HL-60 (cell line): Measurements from ENCODE around the gene ZFP90.

ENCODE experiments used
- DNase-seq, 2 experiments: peaks; one replicate each; pipeline ENCODE4 v3.0.0-alpha.2; 2010 to 2020; ENCODE audit warnings: low read depth in 1 of 2, low spot score in 1 of 2
- H3K27ac ChIP-seq: fragments of 250-450 bp; sonication (Bioruptor Pico); replicated peaks from 2 replicates; pipeline ENCODE4 v1.5.1; 2020; ENCODE audit warnings: mild to moderate bottlenecking, moderate library complexity
- H3K27me3 ChIP-seq: fragments of 250-450 bp; sonication (Bioruptor Pico); 2 replicates; pipeline ENCODE4 v1.5.1; 2021; ENCODE audit warnings: mild to moderate bottlenecking, moderate library complexity; ENCODE audit not compliant: insufficient read depth, poor library complexity, severe bottlenecking
- H3K4me3 ChIP-seq: replicated peaks from 2 replicates; pipeline ENCODE4 v1.5.1; 2011; ENCODE audit warnings: mild to moderate bottlenecking, control low read depth, low read length; ENCODE audit not compliant: insufficient read depth
- GABPA ChIP-seq: IDR thresholded peaks from 2 replicates; pipeline ENCODE4 v1.6.1; 2012; ENCODE audit warnings: low read depth
- POLR2AphosphoS5 ChIP-seq: IDR thresholded peaks from 2 replicates; pipeline ENCODE4 v1.6.1; 2012; ENCODE audit warnings: low read depth
- REST ChIP-seq: IDR thresholded peaks from 2 replicates; pipeline ENCODE4 v1.6.1; 2012; ENCODE audit warnings: low read depth; ENCODE audit not compliant: insufficient replicate concordance
- SPI1 ChIP-seq: IDR thresholded peaks from 2 replicates; pipeline ENCODE4 v1.6.1; 2012; ENCODE audit warnings: low read depth, mild to moderate bottlenecking, borderline replicate concordance
- long read RNA-seq: library from polyadenylated mRNA; unstranded; transcript quantifications from one replicate; pipeline ENCODE4 v2.0.0, GENCODE V29; 2020
- TF ChIP-seq, protein P1 (sequence below): IDR thresholded peaks from one replicate; pipeline ENCODE4 v1.5.1; 2011; ENCODE audit warnings: low read length, control low read depth, inconsistent platforms; ENCODE audit not compliant: insufficient read depth

ZFP90 gene
- long read RNA-seq, full-length matches to known transcripts = 18 of 33 reads
- long read RNA-seq, partial matches to known transcripts = 0 of 33 reads
- long read RNA-seq, other reads (novel, unspliced or antisense) = 15 of 33 reads

GRCh38 chr16:68538880-68539701 lies at the start of gene ZFP90:
TSS of gene ZFP90 (plus strand) at chr16:68539291. CDS start at chr16:68539793, 502 bp downstream.
- Histone ChIP-seq H3K27ac (peak within 1 kb of the TSS; percentile 75), H3K27me3 (no peaks in the 10 kb centered on the region), H3K4me3 (peak within 1 kb of the TSS; percentile 91)
- DNase-seq = peak; percentile 56 to 83
- TF ChIP-seq SPI1 (no peak), REST (peak; percentile 28), POLR2AphosphoS5 (peak; percentile 51; the same call in 1 of the 2 replicates)

- H3K4me3 ChIP-seq = no peak overlapping the region
- no peak for DNase-seq
- no peaks in the 10 kb centered on the region for H3K27me3 ChIP-seq
- no peak for TF ChIP-seq REST
- no peak for TF ChIP-seq POLR2AphosphoS5
- TF ChIP-seq, protein P1, sequence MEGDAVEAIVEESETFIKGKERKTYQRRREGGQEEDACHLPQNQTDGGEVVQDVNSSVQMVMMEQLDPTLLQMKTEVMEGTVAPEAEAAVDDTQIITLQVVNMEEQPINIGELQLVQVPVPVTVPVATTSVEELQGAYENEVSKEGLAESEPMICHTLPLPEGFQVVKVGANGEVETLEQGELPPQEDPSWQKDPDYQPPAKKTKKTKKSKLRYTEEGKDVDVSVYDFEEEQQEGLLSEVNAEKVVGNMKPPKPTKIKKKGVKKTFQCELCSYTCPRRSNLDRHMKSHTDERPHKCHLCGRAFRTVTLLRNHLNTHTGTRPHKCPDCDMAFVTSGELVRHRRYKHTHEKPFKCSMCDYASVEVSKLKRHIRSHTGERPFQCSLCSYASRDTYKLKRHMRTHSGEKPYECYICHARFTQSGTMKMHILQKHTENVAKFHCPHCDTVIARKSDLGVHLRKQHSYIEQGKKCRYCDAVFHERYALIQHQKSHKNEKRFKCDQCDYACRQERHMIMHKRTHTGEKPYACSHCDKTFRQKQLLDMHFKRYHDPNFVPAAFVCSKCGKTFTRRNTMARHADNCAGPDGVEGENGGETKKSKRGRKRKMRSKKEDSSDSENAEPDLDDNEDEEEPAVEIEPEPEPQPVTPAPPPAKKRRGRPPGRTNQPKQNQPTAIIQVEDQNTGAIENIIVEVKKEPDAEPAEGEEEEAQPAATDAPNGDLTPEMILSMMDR = no peak
- TF ChIP-seq GABPA = no peak
- no peak for TF ChIP-seq SPI1
- no peak overlapping the region for H3K27ac ChIP-seq
These were observed 48.7 kb upstream of the ZFP90 start for GRCh38 chr16:68490358-68490757.

- H3K4me3 ChIP-seq = no peak overlapping the region
- no peak for TF ChIP-seq SPI1
- no peak for TF ChIP-seq GABPA
- TF ChIP-seq, protein P1 = no peak
- TF ChIP-seq POLR2AphosphoS5 = no peak
- TF ChIP-seq REST = no peak
- no peaks in the 10 kb centered on the region for H3K27me3 ChIP-seq
- H3K27ac ChIP-seq = no peak overlapping the region
- no peak for DNase-seq
These were observed 48.1 kb upstream of the ZFP90 start for GRCh38 chr16:68490829-68491575.
